HG03442 (cell line): ENCODE data around the gene NPM3.

Experiments
- ATAC-seq: cut with Tn5 transposase; IDR thresholded peaks from one replicate; pipeline ENCODE4 v1.9.1; 2021; ENCODE audit warnings: mild to moderate bottlenecking, moderate library complexity; ENCODE audit not compliant: unreplicated experiment

NPM3 gene

GRCh38 chr10:101760510-101760909 is 22.7 kb downstream of the NPM3 start:
- no peak for ATAC-seq

- no peak for ATAC-seq
Measured at GRCh38 chr10:101759309-101760247, 23.7 kb downstream of the NPM3 start.

DNA sequence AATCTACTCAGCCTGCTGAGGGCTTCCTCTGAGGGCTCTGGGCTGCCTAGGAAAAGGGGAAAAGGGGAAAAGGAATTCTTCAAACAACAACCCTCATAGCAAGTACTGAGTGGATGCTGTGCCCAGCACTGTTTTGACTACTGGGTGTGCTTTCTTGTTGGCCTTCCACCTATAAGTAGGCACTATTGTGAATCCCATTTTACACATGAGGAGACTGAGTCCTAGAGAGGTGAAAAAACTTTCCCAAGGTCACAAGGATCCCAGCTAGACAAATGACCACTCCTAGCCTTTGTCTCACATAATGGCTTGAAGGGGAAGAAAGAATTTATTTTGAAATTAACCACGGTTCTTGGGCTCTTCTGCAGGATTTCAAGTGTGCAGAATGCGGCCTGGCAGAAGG is 24.4 kb downstream of the NPM3 start:
- no peak for ATAC-seq

- ATAC-seq: no peak
Measured at GRCh38 chr10:101752241-101752640, 31.0 kb downstream of the NPM3 start.

DNA sequence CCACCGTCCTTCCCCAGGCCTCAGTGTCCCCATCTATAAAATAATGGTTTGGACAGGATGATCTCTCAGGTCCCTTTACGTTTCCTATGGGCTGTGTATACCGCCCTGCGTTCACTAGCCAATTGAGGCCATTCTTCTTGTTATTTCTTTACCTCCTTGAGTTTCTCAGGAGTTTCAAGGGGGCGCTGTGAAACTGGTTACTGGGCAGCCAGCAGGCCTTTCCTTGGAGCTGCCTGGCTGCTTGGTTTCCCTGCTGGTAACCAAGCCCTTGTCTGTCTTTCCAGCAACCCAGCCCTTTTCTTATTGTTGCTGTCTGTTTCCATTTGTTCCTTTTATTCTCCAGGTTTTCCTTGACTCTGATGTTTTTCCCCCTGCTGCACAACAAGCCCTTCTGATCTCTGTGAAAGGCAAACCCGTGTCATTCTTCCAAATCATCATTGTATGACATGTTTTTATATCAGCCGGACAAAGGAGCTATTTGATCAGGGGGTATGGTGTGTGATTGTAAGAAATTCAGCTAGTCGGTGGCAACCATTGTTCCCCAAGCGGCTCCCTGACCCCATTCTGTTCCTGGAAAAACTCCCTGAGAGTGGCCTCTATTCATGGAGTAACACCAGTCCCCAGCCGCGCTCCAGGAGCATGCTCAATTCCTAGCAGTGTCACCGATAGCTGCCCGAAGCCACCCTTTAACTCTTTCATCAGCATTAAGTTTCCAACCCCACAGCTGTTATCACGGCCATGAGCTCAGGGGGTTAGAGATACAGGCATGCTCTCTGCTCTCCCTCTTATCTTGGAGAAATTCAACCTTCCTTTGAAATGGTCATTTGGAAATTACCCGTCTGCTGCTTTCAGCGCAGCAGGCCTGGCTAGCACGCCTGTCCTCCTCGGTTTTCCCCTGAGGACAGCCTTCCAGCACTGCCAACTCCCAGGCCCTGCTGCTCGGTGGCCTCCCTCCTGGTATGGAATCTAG is 33.9 kb downstream of the NPM3 start:
- ATAC-seq: no peak

DNA sequence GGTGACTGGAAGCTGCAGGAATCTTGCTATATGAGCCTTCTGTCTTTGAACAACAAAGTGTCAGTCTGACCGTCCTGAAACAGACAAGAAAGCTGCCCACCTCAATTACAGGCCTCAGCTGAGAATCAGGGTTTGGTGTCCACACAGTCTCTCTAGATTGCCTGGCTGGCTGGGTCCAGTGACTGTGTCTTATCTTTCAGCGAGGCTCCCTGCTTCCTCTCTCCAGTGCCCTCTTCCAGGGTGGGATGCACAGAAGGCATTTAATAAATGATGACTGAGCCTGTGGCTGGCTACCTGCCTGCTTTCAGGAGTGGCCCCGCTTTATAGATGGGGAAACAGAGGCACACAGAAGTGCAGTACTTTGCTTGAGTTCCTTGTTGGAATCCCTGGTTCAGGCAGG is 34.8 kb downstream of the NPM3 start:
- ATAC-seq: no peak

- no peak for ATAC-seq
Measured at GRCh38 chr10:101745074-101745696, 38.1 kb downstream of the NPM3 start.

DNA sequence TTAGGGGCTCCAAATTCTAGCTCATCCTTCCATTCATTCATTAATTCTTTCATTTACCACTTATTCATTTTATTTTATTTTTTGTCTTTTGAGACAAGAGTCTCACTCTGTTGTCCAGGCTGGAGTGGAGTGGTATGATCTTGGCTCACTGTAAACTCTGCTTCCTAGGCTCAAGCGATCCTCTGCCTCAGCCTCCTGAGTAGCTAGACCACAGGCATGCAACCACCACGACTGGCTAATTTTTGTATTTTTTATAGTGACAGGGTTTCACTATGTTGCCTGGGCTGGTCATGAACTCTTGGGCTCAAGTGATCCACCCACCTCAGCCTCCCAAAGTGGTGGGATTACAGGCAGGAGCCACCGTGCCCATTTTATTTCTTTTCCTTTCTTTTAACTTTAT is 39.0 kb downstream of the NPM3 start:
- no peak for ATAC-seq

GRCh38 chr10:101741938-101742337 is 41.3 kb downstream of the NPM3 start:
- no peak for ATAC-seq

DNA sequence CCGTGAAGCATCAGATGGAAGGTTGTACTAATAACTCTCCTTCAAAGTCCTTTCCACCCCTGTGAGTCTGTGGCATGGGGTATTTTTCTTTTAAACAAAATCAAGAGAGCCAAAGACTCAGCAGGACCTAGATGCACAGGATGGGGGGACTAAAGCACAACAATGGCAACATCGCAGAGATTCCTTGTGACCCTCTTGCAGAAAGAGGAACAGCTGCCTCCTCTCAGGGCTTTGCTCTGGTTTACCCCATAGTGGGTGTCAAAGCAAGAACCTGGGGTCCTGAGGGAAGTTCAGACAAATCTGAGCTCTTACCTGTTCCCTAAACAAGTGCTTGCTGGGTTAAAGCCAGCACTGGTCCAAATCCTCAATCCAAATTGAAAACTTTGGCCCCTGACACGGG is 46.6 kb downstream of the NPM3 start:
- no peak for ATAC-seq

GRCh38 chr10:101732096-101732495 is 51.1 kb downstream of the NPM3 start:
- ATAC-seq: no peak
